ENCODE measurements around the gene CNGA4.

DNA sequence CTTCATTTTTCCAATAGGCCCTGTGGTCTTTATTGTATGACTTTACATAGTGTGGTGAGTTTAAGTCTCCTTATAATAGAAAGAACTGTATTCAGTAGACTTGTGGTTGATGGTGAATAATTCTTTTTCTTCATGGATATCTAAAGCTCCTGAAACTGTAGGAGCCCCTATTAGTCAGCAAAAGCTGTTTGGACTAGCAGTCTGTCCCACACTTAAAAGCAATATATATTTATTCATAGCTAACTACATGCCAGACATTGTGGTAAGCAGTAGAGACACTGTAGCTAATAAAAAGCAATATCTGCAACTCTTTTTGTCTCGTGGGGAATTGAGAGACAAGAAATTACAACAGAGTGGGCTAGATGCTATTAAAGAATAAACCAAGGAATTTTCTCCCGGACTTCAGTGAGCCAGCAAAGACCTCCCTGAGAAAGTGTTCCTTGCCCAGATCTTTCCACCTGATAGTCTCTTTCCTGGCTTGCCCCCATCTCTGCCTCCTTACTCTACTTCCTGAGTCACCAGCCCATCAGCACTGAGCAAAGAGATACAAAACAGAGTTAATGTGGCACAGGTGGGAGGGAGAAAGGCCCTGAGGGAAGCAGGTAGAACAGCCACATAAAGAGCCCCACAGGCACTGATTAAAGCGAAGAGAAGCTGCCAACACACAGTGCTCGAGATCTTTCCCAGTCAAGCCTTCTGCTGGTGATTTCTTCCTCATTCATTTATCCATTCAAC is 41.3 kb upstream of the CNGA4 start:
- TF ChIP-seq EZH2 (IDR thresholded peaks at IDR 0.05; ENCODE audit: borderline replicate concordance): no peak
- TF ChIP-seq, protein P1, sequence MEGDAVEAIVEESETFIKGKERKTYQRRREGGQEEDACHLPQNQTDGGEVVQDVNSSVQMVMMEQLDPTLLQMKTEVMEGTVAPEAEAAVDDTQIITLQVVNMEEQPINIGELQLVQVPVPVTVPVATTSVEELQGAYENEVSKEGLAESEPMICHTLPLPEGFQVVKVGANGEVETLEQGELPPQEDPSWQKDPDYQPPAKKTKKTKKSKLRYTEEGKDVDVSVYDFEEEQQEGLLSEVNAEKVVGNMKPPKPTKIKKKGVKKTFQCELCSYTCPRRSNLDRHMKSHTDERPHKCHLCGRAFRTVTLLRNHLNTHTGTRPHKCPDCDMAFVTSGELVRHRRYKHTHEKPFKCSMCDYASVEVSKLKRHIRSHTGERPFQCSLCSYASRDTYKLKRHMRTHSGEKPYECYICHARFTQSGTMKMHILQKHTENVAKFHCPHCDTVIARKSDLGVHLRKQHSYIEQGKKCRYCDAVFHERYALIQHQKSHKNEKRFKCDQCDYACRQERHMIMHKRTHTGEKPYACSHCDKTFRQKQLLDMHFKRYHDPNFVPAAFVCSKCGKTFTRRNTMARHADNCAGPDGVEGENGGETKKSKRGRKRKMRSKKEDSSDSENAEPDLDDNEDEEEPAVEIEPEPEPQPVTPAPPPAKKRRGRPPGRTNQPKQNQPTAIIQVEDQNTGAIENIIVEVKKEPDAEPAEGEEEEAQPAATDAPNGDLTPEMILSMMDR (IDR thresholded peaks at IDR 0.05; ENCODE audit: poor library complexity): no peak
- TF ChIP-seq EZH2phosphoT487 (IDR thresholded peaks at IDR 0.05; ENCODE audit: low read depth, severe bottlenecking, unreplicated experiment): no peak
